WI38 (cell line): ENCODE results near the gene PAFAH1B1.

Source experiments
- H3K4me3 ChIP-seq: 2 replicates; pipeline ENCODE4 v1.5.1; 2011; ENCODE audit warnings: low read depth, mild to moderate bottlenecking, control low read depth, low read length
- TF ChIP-seq, protein P1 (sequence below): IDR thresholded peaks from 2 replicates; pipeline ENCODE4 v1.5.1; 2012; ENCODE audit warnings: low read depth, mild to moderate bottlenecking, control low read depth, low read length

PAFAH1B1 gene

GRCh38 chr17:2724784-2725164 lies 131.3 kb downstream of the PAFAH1B1 start:
- H3K4me3 ChIP-seq: no peak overlapping the region
- TF ChIP-seq, protein P1, sequence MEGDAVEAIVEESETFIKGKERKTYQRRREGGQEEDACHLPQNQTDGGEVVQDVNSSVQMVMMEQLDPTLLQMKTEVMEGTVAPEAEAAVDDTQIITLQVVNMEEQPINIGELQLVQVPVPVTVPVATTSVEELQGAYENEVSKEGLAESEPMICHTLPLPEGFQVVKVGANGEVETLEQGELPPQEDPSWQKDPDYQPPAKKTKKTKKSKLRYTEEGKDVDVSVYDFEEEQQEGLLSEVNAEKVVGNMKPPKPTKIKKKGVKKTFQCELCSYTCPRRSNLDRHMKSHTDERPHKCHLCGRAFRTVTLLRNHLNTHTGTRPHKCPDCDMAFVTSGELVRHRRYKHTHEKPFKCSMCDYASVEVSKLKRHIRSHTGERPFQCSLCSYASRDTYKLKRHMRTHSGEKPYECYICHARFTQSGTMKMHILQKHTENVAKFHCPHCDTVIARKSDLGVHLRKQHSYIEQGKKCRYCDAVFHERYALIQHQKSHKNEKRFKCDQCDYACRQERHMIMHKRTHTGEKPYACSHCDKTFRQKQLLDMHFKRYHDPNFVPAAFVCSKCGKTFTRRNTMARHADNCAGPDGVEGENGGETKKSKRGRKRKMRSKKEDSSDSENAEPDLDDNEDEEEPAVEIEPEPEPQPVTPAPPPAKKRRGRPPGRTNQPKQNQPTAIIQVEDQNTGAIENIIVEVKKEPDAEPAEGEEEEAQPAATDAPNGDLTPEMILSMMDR: no peak

GRCh38 chr17:2730764-2731353 lies 137.4 kb downstream of the PAFAH1B1 start:
- TF ChIP-seq, protein P1: no peak
- no peak overlapping the region for H3K4me3 ChIP-seq

GRCh38 chr17:2731807-2732206 lies 138.4 kb downstream of the PAFAH1B1 start:
- TF ChIP-seq, protein P1: no peak

GRCh38 chr17:2734939-2735338 lies 141.5 kb downstream of the PAFAH1B1 start:
- TF ChIP-seq, protein P1: no peak
- no peak overlapping the region for H3K4me3 ChIP-seq

More at GRCh38 chr17:2731807-2732206, 138.4 kb downstream of the PAFAH1B1 start:
- H3K4me3 ChIP-seq: no peak overlapping the region
